Suppressor macrophage treated with lipopolysaccharide for 4 hours (primary cell): ENCODE results near the gene GHITM.
"Not testable (repeated sequence)": the region's sequence is repeated elsewhere in the genome, so short reads cannot be mapped to it uniquely, and the experiment has no call there.

Experiments
- DNase-seq: peaks from one replicate; pipeline ENCODE4 v3.0.0-alpha.2; 2020

The GHITM gene

DNA sequence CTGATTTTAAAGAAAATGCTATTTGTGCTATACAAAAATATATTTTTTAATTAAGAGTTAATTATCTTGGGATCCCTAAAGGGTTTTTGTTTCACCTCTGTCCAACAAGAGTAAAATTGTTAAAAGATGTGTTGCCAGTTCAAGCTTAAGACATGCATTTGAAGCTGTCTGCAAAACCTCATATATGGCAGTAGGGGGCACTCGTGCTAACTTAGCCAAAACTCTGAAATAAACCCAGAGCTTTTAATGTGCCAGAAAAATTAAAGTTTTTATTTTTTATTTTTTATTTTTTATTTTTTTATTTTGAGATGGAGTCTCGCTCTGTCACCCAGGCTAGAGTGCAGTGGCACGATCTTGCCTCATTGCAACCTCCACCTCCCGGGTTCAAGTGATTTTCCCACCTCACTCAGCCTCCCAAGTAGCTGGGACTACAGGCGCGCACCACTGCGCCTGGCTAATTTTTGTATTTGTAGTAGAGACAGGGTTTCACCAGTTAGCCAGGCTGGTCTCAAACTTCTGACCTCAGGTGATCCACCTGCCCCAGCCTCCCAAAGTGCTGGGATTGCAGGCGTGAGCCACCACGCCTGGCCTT, 8.8 kb downstream of the GHITM start:
- DNase-seq: peak; percentile 55

DNA sequence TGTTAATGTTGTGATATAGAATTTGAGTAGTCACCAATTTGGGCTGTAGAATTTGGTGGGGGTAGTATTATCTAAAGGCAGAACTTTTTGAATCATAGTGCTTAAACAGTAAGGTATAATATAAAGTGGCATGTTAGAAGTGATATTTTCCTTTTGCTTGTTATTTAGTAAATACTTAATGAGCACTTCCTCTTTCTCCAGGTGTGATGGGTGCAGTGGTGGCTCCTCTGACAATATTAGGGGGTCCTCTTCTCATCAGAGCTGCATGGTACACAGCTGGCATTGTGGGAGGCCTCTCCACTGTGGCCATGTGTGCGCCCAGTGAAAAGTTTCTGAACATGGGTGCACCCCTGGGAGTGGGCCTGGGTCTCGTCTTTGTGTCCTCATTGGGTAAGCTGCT, 10.5 kb downstream of the GHITM start:
- no peak for DNase-seq

DNA sequence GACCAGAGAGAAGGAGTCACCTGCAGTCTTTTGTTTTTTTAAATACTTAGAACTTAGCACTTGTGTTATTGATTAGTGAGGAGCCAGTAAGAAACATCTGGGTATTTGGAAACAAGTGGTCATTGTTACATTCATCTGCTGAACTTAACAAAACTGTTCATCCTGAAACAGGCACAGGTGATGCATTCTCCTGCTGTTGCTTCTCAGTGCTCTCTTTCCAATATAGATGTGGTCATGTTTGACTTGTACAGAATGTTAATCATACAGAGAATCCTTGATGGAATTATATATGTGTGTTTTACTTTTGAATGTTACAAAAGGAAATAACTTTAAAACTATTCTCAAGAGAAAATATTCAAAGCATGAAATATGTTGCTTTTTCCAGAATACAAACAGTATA, 13.5 kb downstream of the GHITM start:
- DNase-seq: no peak

DNA sequence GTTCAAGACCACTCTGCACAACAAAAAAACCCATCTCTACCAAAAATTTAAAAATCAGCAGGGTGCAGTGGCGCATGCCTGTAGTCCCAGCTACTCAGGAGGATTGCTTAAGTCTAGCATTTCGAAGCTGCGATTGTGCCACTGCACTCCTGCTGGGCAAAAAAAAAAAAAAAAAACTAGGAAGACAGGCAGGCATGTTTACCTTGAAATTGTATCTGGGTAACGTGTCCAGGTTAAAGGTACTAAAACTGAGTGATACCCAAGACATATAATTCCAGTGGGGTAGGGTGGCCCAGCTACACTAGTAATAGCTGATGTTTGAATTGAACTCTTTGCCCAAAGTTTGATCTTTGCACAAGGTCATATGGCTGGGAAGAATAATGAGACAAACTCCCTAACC, 16.2 kb downstream of the GHITM start:
- DNase-seq: no peak

DNA sequence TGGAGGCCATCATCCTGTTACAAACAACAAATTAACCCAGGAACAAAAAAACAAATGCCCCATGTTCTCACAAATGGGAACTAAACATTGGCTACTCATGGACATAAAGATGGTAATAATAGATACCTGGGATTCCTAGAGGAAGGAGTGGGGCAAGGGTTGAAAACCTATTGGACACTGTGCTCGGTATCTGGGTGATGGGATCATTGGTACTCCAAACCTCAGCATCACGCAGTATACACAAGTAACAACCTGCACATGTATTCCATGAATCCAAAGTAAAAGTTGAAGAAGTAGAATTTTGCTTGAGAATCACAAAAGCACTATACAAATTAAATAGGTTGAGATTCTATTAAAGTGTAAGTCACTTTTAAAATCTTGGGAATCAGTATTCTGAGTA, 16.7 kb downstream of the GHITM start:
- no peak for DNase-seq

DNA sequence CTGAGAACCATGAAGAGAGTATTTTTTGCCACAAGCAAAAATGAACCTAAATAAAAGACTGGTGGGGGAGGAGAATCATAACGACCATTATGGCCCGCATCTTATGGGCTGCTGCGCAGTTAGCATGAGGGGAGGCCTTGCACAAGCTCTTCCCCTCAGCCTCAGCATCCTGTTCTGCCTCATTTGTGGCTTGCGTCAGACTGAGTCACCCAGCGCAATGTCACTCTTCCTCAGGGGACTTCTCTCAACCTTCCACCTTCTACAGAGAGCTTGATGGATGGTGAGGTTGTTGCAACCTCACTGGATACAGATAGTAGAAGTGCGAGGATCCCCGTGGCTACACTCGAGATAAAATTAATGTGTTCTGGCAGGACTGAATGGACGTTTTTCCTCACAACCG, 17.5 kb downstream of the GHITM start:
- peak; percentile 79 for DNase-seq

- DNase-seq: no peak
These were observed 18.8 kb downstream of the GHITM start for GRCh38 chr10:84158061-84158460.

DNA sequence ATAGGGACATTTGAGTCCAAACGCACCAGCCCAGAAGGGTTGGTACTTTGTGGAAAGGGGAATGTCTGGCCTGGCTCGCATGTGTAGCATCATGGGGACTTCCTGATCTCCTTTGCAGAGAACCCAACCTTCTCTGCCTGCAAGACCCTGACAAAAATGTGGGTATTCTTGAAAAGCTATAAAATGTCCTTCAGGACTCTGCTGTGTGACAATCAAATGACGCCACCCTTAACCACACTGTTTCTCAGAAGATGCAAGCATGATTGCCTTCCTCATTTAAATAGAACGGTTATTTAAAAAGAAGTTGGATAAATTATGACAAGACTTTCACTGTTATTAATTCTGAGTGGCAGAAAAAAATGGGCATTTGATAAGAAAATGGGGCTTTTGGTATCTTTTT, 19.2 kb downstream of the GHITM start:
- DNase-seq: no peak

DNA sequence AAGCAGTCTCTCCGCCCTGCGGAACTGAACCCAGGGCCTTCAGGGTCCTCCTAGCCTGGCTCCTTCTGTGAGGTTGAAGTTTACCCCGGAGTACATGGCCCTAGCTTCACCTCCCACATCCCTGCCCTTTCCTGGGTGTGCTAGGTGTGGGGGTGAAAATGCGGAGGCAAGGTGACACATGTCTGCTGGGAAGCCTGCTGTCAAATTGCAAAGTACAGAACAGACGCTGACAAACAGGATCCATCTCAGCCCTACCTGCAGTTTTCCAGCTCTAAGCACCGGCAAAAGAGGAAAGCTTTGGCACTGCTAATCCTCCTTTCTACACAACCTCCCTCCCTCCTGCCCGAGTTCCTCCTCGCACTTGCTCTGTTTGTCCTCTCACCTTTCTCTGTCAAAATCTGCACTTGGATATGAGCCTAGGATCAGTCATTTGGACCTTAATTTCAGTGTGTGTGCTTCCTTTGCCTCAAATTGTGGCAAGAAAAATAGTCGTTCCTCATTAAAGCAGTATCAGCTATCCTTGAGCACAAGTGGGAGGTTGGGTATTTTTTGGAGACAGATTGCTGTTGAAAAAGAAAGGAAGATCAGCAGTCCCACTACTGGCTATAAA, 19.9 kb downstream of the GHITM start:
- DNase-seq: no peak

GRCh38 chr10:84160663-84161362, 21.5 kb downstream of the GHITM start:
- DNase-seq: no peak

DNA sequence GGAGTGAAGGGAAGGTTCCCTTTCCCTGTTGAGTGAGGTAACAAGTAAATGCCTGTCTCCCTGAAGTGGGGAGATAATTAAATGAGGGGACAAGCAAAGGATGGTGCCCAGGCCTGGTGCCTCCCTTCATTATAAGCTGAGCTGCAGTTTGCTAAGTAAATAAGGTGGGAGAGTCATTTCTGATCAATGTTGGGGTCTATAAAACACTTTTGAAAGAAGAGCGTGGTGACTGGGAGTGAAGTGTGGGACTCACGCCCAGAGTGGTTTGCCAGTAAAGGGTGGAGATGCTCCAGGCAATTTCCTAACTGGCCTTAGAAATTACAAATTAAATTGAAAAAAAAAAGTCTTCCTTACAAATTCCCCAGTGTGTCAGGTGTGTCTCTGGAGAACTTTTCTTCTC, 24.7 kb downstream of the GHITM start:
- DNase-seq: no peak

DNA sequence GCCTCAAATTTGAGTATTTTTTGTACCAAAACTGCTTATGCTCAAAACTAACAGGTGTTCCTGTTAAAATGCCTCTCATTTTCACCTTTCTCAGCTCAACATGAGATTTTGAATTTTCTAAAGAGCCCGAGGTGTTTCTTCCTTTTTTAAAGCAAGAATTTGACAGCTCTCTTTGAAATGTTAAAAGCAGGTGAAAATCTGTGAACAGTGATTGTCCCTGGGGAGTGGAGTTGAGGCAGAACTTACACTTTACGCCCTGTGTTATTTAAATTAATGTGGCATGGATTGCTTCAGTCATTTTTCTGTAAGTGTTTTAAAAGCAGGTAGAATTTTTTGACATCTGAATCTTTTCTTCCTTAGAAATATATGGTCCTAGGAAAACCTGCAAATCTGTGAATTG, 25.1 kb downstream of the GHITM start:
- DNase-seq: no peak

GRCh38 chr10:84166620-84167288, 27.4 kb downstream of the GHITM start:
- no peak for DNase-seq

DNA sequence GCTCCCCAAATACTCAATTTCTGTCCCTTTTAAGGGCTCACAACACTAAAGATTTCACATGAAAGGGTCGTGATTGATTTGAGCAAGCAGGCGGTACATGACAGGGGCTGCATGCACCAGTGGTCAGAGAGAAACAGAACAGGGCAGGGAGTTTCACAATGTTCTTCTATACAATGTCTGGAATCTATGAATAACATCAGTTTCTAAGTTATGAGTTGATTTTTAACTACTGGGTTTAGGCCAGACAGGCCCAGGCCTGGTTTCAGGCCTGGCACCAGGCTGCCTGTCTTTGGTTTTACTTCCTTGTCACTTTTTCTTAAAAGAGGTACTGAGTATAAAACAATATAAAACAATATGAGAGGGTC, 28.0 kb downstream of the GHITM start:
- DNase-seq: not testable (repeated sequence)

DNA sequence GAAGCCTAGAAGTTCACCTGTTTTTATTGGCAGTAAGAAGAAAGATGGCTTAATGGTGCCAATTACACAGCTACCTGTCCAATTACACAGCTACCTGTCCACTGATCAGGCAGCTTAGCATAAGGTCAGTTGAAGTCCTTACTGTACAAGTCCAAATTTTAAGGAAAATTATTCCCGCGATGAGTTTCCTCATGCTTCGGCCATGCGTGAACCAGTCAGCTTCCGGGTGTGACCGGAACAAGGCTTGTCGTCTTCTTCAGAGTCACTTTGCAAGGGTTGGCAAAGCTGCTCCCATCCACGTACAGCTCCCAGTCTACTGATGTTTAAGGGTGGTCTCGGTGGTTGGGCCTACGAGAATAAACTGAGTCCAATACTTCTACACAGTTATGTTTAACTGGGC, 29.1 kb downstream of the GHITM start:
- DNase-seq: not testable (repeated sequence)

- not testable (repeated sequence) for DNase-seq
These were observed 31.9 kb downstream of the GHITM start for GRCh38 chr10:84171237-84171636.

GRCh38 chr10:84171700-84172466, 32.6 kb downstream of the GHITM start:
- not testable (repeated sequence) for DNase-seq

DNA sequence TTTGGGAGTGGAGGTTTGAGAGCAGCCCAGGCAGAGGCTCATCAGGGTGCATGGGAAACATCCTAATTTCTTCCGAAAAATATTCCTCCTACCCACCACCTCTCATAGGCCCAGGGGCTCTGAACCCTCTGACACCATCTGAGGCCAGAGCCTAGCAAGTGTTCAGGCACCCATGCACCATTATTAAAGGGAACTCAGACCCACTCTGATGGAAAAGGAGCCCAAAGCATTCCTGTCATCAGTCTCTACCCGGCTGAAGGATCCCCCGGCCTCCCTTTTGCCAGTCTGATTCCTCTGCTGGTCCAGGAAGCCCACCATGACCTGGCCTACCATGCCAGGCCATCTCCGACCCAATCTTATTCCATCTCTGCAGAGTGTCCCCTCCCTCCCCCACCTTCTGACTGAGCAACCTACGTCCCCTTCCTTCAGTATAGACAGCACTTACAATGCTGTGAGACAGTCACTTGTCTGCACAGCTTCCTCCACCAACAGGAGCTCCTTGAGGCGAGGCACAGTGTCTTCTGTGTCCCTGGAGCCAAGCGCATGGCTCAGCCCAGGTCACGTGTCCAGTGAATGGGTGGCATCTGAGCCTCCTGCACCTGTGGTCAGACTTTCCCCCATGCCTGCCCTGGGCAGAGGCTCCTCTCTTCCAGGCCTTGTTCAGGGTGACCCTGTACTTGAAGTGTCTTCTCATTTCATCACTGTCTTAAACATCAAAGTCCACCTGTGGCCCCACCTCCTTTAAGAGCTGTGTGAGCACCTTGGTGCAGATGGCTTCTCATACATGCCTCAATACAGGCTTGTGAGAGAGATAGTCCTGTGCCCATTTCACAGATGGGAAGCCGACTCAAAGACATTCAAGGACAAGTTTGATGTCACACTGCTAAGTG, 33.4 kb downstream of the GHITM start:
- no peak for DNase-seq

GRCh38 chr10:84173501-84173929, 34.2 kb downstream of the GHITM start, which contains the start of gene GPR15LG:
Gene GPR15LG, plus strand, starts transcription at chr10:84173801. Its CDS starts 51 bp downstream, at chr10:84173852.
- no peak for DNase-seq

GRCh38 chr10:84175436-84175835, 36.1 kb downstream of the GHITM start:
- no peak for DNase-seq

DNA sequence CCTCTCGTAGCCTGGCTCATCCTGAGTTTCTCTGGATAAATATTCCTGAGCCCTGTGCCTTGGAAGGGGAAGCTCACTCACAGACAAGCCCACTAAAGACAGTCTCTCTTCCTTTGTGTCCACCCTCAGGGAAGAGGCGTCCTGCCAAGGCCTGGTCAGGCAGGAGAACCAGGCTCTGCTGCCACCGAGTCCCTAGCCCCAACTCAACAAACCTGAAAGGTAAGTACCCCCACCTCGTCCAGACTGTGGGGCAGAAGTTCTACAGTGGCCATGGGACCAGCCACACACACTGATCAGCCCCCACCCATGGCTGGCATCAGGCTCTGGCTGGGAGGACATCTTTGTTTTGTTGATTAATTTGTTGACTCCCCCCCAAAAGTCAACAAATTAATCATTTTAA, 37.0 kb downstream of the GHITM start:
- DNase-seq: no peak
